IPS-18c (cell line): ENCODE results near the gene ERC1.
"Not testable (repeated sequence)": the region's sequence is repeated elsewhere in the genome, so short reads cannot be mapped to it uniquely, and the experiment has no call there.

Experiments used
- H3K4me3 ChIP-seq: 2 replicates; pipeline ENCODE4 v1.7.0; 2013; ENCODE audit warnings: low read depth, mild to moderate bottlenecking, low read length, moderate library complexity; ENCODE audit not compliant: insufficient read depth
- H3K9me3 ChIP-seq: one replicate; pipeline ENCODE4 v1.6.1; 2013; ENCODE audit warnings: mild to moderate bottlenecking, low read length, moderate library complexity; ENCODE audit not compliant: control insufficient read depth, insufficient read depth

Gene ERC1

DNA sequence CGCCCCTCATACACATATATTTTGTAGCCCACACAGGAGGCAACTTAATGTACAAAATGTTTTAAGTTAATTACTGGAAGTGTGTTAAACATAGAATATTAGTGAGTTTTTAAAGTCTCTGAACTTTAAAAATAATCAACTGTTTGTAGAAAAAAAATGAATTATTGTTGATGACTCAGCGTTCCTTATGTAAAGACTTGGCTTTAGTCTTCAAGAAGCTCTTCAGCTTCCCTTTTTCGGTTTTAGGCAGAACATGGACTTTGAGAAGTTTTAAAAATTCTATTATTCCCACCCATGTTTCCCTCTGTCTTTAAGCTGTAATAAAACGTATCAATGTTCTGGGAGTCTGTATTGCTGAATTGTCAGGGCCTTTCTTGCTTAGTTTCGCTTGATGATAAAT, 333.9 kb downstream of the ERC1 start:
- Histone ChIP-seq H3K9me3 (no peaks in the 10 kb centered on the region), H3K4me3 (no peak overlapping the region)

GRCh38 chr12:1325666-1326065, 334.6 kb downstream of the ERC1 start:
- H3K9me3 ChIP-seq, result no peaks in the 10 kb centered on the region
- H3K4me3 ChIP-seq, result no peak overlapping the region

DNA sequence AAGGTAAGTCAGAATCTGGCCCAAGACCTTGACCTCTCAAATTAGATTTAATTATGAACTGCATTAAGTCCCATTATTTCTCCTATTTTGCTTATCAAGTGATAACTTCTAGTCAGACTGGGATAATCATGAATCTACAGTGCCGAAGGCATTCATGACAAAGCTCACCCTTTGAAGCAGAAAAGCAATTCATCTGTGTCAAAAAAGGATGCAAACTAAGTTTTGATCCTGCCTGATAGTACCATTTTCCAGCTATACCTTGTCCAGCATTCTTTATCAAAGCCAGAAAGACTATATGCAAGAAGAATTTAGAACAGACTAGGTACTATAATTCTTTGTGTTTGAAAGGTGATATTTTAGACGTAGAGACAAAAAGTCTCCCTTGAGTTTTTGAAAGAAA, 335.2 kb downstream of the ERC1 start:
- Histone ChIP-seq H3K4me3 (no peak overlapping the region), H3K9me3 (no peaks in the 10 kb centered on the region)

GRCh38 chr12:1328391-1328790, 337.4 kb downstream of the ERC1 start:
- Histone ChIP-seq H3K4me3 (no peak overlapping the region), H3K9me3 (no peaks in the 10 kb centered on the region)

GRCh38 chr12:1329784-1330476, 338.9 kb downstream of the ERC1 start:
- Histone ChIP-seq H3K9me3 (no peaks in the 10 kb centered on the region), H3K4me3 (no peak overlapping the region)

DNA sequence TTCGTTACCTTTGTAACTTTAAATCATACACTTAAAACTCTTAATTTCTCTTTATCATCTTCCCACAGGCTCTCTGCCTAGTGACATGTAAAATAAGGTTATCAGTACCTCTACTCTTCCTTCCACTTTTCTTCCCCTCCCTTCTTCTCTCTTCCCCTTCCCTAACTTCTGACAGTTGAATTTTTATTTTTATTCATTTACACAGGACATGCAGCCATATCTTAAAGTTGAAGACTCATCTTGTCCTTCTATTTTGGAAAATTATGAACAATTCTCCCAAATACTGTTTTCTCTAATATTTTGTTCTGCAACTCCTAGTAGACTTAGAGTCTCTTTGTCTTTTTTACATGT, 339.4 kb downstream of the ERC1 start:
- H3K4me3 ChIP-seq, result no peak overlapping the region
- H3K9me3 ChIP-seq, result no peaks in the 10 kb centered on the region

DNA sequence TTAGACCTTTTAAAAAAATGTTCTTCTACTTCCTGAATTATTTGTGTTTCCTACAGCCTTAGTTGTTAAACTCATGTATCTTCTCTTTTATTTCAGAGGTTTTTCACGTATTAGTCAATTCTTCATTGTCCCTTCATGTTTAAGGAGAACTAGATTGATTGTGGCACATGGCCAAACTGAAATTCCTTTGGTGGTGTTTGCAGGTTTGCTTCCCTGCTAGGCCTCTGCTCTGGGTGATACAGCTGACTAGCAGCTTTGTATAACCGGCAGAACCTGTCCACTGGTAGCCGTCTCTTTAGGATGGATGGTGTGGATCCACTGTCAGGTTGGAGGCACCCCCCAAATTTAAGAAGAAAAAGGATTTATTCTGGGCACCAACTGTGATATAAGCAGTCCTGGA, 341.3 kb downstream of the ERC1 start:
- Histone ChIP-seq H3K4me3 (no peak overlapping the region), H3K9me3 (no peaks in the 10 kb centered on the region)

DNA sequence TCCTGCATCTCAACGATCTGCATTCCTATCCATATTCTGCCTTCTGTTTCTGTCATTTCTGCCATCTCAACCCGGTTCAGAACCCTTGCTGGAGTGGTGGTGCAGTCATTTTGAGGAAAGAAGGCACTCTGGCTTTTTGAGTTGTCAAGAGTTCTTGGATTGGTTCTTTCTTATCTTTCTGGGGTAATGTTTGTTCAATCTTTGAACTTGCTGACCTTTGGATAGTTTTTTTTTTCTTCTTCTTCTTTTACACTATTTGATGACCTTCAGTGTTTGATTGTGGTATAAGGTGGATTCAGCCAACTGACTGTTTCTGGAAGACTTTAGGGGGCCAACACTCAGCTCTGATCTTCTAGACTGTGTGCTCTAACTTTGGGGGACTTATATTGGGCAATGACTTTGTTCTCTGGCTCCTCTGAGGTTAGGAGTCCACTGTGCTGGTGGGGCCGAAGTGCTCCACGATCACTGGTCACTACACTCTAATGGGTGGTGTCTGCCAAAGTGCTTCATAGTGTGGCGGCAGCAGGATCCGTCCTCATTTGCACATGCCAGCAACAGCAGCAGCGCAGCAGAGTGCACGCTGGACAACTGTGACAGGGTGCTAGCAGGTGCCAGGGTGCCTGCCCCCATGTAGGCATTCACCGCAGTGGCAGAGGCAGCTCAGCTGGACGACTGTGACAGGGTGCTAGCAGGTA, 347.6 kb downstream of the ERC1 start:
- no peak overlapping the region for H3K4me3 ChIP-seq

GRCh38 chr12:1339178-1339541, 348.1 kb downstream of the ERC1 start:
- H3K9me3 ChIP-seq, H3K4me3 ChIP-seq: not testable (repeated sequence)

More for the DNA sequence above, 347.6 kb downstream of the ERC1 start:
- H3K9me3 ChIP-seq, result no peaks in the 10 kb centered on the region

DNA sequence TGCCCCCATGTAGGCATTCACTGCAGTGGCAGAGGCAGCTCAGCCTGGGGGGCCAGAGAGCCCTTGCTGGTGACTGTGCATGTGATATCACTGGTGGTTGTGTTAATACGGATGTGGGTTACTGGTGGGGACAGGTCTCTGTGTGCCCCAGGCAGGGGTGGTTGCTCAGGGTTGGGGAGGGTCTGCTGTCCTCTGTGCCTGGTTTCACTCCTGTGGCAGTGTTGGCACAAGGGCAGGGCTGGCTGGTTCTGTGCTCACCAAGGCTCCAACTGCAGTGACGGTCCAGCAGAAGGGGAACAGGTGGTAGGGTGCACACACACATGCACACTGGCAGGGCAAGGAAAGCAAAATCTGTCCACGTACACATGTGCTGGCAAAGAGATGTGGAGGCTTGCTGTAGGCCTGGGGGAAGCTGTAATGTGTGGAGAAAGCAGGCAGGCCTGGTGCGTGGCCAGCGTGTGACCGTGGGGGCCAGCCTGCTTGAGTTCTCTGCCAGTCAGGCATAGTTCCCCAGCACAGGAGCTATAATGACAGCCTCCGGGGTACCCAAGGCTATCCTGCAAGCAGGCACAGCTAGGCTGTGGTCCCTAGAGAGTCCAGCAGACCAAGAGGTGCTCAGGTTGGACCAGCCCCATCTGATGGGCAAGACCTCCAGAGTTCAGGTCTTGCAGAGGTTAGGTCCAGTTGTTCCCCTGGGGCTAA, 348.7 kb downstream of the ERC1 start:
- no peak overlapping the region for H3K4me3 ChIP-seq
- no peaks in the 10 kb centered on the region for H3K9me3 ChIP-seq

GRCh38 chr12:1341270-1341669, 350.2 kb downstream of the ERC1 start:
- not testable (repeated sequence) for H3K9me3 ChIP-seq, H3K4me3 ChIP-seq

DNA sequence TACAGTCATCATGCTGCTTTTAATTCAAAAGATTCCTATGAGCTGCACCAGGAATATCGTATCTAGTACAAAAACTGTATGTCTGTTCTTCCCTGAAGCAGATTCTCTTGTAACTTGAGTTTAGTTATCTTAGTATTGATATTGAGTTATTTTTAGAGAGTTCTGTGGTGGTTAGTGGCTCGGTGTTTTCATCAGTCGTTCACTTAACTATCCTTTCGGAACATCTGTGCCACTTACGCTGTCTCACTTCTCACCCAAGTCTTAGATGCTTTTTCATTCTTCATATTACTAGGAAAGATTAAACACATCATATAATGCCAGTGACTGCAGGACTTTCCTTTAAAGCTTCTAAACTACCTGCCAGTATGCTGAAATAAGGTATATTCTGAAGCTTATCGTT, 352.4 kb downstream of the ERC1 start:
- Histone ChIP-seq H3K9me3 (no peaks in the 10 kb centered on the region), H3K4me3 (no peak overlapping the region)

DNA sequence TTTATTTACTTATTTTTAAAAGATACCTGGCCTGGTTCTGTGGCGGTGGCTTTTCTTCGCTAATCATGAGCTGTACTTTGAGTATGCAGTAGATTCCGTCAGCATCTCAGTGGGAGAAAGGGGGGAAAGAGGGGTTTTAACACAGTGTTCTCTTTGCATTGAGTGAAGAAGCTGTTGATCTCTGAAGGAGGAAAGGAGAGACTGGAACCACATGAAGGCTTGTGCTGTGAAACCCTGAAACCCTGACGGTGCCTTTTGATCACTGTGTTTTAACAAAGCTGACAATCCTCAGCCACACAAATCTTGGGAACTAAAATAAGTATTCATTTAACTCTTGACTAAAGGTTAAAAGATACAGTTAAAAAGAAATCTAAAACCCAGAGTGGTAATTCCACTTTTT, 353.2 kb downstream of the ERC1 start:
- Histone ChIP-seq H3K4me3 (no peak overlapping the region), H3K9me3 (no peaks in the 10 kb centered on the region)

DNA sequence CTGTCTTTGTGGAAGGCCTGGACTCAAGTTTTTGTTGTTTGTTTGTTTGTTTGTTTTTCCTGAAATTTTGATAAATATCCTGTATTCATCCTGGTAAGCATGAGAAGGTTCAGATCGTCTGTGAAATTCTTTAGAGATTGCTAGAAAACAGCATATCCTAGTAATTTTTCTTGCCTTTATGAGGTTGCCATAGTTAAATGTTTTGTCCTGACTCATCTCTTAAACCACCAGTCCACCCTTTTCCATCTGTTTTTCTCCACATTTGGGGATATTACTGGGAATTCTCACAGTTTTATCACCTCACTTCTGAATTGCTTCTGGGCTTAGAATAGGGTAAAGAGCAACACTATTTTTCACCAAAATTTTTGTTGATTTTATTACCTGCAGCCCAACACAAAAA, 355.1 kb downstream of the ERC1 start:
- Histone ChIP-seq H3K9me3 (no peaks in the 10 kb centered on the region), H3K4me3 (no peak overlapping the region)

DNA sequence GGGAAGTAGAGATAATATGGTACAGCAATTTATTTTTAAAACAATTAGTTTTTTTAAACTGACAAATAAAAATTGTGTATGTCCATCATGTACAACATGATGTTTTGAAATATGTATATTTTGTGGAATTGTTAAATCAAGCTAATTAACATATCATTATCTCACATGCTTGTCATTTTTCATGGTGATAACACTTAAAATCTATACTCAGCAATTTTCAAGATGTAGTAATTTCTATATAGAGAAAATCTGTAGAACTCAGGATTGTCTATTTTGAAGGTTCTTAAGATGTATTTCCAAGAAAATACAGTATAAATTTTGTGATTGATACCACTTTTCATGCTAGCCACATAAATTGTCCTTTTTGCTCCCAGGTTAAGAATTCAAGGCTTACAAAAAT, 356.3 kb downstream of the ERC1 start:
- no peaks in the 10 kb centered on the region for H3K9me3 ChIP-seq
- H3K4me3 ChIP-seq, result no peak overlapping the region

DNA sequence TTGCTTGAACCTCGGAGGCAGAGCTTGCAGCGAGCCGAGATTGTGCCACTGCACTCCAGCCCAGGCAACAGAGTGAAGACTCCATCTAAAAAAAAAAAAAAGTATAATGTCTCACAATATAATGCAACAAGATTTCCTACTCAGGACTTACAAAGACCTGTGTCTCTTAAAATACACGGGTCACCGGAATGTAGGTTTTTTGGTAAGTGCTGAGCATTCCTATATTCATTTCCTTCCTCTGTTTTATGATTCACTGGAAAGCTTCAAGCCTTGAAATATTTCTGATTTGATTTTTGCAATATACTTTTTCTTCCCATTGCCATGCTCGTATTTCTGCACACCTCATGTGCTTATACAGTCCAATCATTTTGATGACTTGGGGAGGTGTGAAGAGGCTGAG, 357.6 kb downstream of the ERC1 start:
- no peaks in the 10 kb centered on the region for H3K9me3 ChIP-seq
- no peak overlapping the region for H3K4me3 ChIP-seq

GRCh38 chr12:1350055-1350933, 359.3 kb downstream of the ERC1 start:
- H3K9me3 ChIP-seq, result no peaks in the 10 kb centered on the region
- no peak overlapping the region for H3K4me3 ChIP-seq

- Histone ChIP-seq H3K9me3 (no peaks in the 10 kb centered on the region), H3K4me3 (no peak overlapping the region)
Measured at GRCh38 chr12:1350934-1351240, 359.9 kb downstream of the ERC1 start.
